ENCODE measurements around the gene CSNK2A3.

CSNK2A3 gene

DNA sequence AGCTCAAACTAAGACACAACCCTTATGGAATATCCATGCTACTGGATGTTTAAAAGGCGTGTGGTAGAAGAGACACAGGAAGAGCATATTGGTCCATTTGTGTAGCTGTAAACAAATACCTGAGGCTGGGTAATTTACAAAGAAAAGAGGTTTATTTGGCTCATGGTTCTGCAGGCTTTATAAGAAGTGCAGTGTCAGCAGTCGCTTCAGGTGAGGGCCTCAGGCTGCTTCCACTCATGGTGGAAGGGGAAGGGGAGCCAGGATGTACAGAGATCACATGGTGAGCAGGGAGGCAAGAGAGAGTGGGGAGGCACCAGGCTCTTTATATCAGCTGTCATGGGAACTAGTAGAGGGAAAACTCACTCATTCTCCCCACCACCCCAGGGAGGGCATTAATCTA lies 31.8 kb upstream of the CSNK2A3 start:
- H3K27me3 Mint-ChIP-seq, result peaks cover 6% of the 10 kb centered on the region
- no peak overlapping the region for H3K27ac Mint-ChIP-seq
- no peaks in the 10 kb centered on the region for H3K9me3 Mint-ChIP-seq
- H3K36me3 Mint-ChIP-seq, result no peaks in the 10 kb centered on the region
- no peak overlapping the region for H3K4me3 Mint-ChIP-seq
- no peaks in the 10 kb centered on the region for H3K4me1 Mint-ChIP-seq

DNA sequence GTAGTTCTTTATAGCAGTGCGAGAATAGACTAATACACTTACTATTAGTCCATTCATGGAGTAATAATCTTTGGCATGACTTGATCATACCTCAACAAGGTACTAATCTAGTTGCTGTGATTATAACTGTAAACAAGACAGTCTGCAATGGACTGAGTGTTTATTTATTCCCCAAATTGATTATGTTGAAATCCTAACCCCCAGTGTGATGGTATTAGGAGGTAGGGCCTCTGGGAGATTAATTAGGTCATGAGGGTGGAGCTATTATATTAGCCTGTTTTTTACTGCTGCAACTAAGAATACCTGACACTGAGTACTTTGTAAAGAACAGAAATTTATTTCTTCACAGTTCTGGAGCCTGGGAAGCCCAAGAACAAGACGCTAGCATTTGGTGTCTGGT lies 30.9 kb upstream of the CSNK2A3 start:
- Mint-ChIP-seq H3K4me3 (no peak overlapping the region), H3K36me3 (no peaks in the 10 kb centered on the region), H3K4me1 (no peaks in the 10 kb centered on the region), H3K27ac (no peak overlapping the region), H3K9me3 (no peaks in the 10 kb centered on the region), H3K27me3 (peaks cover 6% of the 10 kb centered on the region)

DNA sequence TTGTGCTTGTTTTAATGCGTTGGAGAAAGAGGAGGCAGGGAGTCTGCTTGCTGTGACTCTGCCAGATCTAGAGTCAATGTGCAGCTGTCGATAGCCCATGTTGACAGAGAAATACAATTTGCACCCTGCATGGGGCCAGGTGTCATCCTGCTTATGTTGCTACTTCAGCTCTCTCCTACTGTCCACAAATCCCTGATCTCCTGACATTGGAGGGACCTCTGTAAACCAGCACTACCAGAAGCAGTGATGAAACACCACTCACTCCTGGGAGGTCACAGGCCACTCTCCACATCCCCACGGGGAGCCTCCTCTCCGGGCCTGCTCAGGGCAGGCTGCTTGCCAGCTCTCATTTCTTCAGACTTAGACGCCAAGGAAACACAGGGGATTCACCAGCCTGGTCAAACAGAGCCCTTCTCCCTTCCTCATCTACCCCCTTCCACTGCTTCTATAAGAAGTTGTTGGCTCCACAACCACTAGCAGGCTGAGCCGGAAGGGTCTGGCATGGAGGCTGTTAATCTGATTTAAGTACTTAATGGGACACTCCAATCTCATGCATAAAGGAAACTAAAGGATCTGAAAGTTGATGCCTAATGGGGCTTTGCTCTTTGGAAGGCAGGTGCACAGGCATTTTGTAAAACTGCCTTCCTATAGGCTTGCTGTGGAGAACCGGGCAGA lies 29.9 kb upstream of the CSNK2A3 start:
- H3K27ac Mint-ChIP-seq, result no peak overlapping the region
- H3K4me1 Mint-ChIP-seq, result no peaks in the 10 kb centered on the region
- H3K36me3 Mint-ChIP-seq, result no peaks in the 10 kb centered on the region
- H3K27me3 Mint-ChIP-seq, result peaks cover 2% of the 10 kb centered on the region
- H3K4me3 Mint-ChIP-seq, result no peak overlapping the region
- H3K9me3 Mint-ChIP-seq, result no peaks in the 10 kb centered on the region

GRCh38 chr11:11381471-11382105 lies 28.5 kb upstream of the CSNK2A3 start:
- Mint-ChIP-seq H3K9me3 (no peaks in the 10 kb centered on the region), H3K27ac (no peak overlapping the region), H3K27me3 (peaks cover 2% of the 10 kb centered on the region), H3K4me3 (no peak overlapping the region), H3K36me3 (no peaks in the 10 kb centered on the region), H3K4me1 (no peaks in the 10 kb centered on the region)

DNA sequence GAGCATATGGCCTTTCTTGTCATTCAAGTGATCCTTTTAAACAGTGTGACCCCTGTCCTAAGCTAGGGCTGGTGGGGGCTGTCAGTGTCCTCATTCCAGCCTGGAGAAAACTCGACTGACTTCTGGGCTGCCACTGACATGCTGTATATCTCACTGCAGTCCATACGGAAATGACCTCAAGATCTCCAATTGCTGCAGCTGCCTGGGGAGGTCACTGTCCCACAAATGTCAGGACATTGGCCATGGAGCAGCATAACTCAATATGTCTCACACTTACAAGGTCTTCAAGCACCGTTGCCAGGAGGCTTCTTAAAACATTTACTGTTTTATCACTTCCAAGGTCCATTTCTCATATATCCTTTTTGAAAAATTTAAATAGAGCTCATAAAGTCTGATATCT lies 27.8 kb upstream of the CSNK2A3 start:
- no peaks in the 10 kb centered on the region for H3K36me3 Mint-ChIP-seq
- H3K4me1 Mint-ChIP-seq, result no peaks in the 10 kb centered on the region
- H3K4me3 Mint-ChIP-seq, result no peak overlapping the region
- no peak overlapping the region for H3K27ac Mint-ChIP-seq
- no peaks in the 10 kb centered on the region for H3K9me3 Mint-ChIP-seq
- H3K27me3 Mint-ChIP-seq, result no peaks in the 10 kb centered on the region

GRCh38 chr11:11380340-11380739 lies 27.3 kb upstream of the CSNK2A3 start:
- H3K4me3 Mint-ChIP-seq, result no peak overlapping the region
- no peaks in the 10 kb centered on the region for H3K27me3 Mint-ChIP-seq
- no peaks in the 10 kb centered on the region for H3K4me1 Mint-ChIP-seq
- H3K27ac Mint-ChIP-seq, result no peak overlapping the region
- H3K36me3 Mint-ChIP-seq, result no peaks in the 10 kb centered on the region
- no peaks in the 10 kb centered on the region for H3K9me3 Mint-ChIP-seq

GRCh38 chr11:11379661-11380060 lies 26.6 kb upstream of the CSNK2A3 start:
- H3K4me3 Mint-ChIP-seq, result no peak overlapping the region
- H3K36me3 Mint-ChIP-seq, result no peaks in the 10 kb centered on the region
- H3K9me3 Mint-ChIP-seq, result no peaks in the 10 kb centered on the region
- no peaks in the 10 kb centered on the region for H3K4me1 Mint-ChIP-seq
- H3K27ac Mint-ChIP-seq, result no peak overlapping the region
- H3K27me3 Mint-ChIP-seq, result no peaks in the 10 kb centered on the region

- Mint-ChIP-seq H3K36me3 (no peaks in the 10 kb centered on the region), H3K9me3 (no peaks in the 10 kb centered on the region), H3K27me3 (no peaks in the 10 kb centered on the region), H3K4me3 (no peak overlapping the region), H3K27ac (no peak overlapping the region), H3K4me1 (no peaks in the 10 kb centered on the region)
Observed at GRCh38 chr11:11378184-11378940, 25.3 kb upstream of the CSNK2A3 start.

DNA sequence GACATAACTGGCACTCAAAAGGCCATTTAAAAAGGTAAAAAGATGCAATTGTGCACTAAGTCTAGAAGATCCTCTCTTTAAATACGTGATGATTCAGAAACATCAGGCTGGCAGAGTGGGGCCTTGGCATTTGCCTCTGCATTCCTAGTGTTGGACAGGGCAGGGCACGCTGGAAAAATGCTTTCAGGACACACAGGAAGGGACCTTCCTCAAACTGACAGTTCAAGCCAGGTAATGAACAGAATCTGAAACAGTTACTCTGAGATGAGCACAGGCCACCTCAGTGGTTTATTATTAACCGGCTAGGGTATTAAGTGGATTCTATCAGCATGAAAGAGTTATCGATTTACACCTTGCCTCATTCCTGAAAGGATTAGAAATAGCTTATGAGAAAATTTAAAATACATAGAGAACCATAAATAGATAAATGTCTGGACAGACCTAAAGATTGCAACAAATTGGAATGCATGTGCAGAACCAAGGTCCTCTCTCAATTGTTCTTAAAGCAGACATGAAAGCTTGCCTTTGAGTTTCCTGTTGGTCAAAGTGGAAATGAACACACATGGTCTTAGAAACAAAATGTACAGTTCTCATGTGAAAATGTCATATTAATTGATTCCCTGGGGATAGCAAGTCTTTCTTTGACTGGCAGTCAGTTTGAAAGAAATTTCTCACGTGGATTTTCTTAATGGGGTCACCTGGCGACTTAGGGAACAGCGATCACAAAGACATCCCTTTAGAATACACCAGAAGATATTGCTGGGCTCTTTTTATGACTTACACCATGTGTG lies 21.5 kb upstream of the CSNK2A3 start:
- H3K27me3 Mint-ChIP-seq, result no peaks in the 10 kb centered on the region
- no peak overlapping the region for H3K4me3 Mint-ChIP-seq
- no peak overlapping the region for H3K27ac Mint-ChIP-seq
- no peaks in the 10 kb centered on the region for H3K36me3 Mint-ChIP-seq
- no peaks in the 10 kb centered on the region for H3K4me1 Mint-ChIP-seq
- H3K9me3 Mint-ChIP-seq, result no peaks in the 10 kb centered on the region

DNA sequence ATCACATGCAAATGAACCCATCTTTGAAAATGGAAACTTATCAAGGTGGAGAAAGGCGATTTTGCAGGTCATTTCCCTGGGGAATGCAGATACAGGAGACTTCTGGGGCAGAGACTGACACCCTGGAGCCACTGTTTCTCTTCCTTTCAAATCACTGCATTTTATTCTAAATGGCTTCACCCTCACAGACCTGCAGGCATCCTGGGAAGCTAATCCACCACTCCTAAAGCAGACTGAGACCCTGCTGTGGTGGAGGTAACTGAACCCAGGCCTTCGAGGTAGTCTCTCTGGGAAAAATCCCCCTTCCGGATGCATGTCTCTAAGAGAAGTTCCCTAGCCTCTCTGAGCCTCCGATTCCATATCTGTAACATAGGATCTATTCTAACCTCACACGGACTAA lies 20.9 kb upstream of the CSNK2A3 start:
- Mint-ChIP-seq H3K4me3 (no peak overlapping the region), H3K9me3 (peaks cover under 1% of the 10 kb centered on the region), H3K4me1 (no peaks in the 10 kb centered on the region), H3K27me3 (no peaks in the 10 kb centered on the region), H3K36me3 (no peaks in the 10 kb centered on the region), H3K27ac (no peak overlapping the region)

GRCh38 chr11:11372461-11372860 lies 19.4 kb upstream of the CSNK2A3 start:
- Mint-ChIP-seq H3K4me3 (no peak overlapping the region), H3K27ac (no peak overlapping the region), H3K36me3 (no peaks in the 10 kb centered on the region), H3K9me3 (peaks cover 5% of the 10 kb centered on the region), H3K4me1 (no peaks in the 10 kb centered on the region), H3K27me3 (no peaks in the 10 kb centered on the region)

DNA sequence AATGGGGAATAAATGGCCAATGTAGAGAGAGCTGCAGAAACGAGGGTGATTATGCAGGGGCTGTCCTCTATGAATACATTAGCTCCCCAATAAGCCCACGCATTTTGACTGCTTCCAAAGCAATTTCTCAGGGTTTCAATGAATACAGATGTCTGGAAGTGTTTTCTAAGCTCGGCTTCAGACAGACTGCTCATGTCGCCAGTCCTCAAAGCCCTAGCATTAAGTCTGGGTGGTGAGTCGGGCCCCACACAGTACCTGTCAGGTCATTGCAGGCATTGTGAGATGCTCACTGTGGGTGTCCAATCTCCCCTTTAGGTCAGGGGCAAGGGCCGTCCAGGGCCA lies 17.9 kb upstream of the CSNK2A3 start:
- H3K36me3 Mint-ChIP-seq, result no peaks in the 10 kb centered on the region
- no peak overlapping the region for H3K4me3 Mint-ChIP-seq
- peaks cover 2% of the 10 kb centered on the region for H3K27me3 Mint-ChIP-seq
- H3K9me3 Mint-ChIP-seq, result peaks cover 5% of the 10 kb centered on the region
- H3K27ac Mint-ChIP-seq, result no peak overlapping the region
- no peaks in the 10 kb centered on the region for H3K4me1 Mint-ChIP-seq

DNA sequence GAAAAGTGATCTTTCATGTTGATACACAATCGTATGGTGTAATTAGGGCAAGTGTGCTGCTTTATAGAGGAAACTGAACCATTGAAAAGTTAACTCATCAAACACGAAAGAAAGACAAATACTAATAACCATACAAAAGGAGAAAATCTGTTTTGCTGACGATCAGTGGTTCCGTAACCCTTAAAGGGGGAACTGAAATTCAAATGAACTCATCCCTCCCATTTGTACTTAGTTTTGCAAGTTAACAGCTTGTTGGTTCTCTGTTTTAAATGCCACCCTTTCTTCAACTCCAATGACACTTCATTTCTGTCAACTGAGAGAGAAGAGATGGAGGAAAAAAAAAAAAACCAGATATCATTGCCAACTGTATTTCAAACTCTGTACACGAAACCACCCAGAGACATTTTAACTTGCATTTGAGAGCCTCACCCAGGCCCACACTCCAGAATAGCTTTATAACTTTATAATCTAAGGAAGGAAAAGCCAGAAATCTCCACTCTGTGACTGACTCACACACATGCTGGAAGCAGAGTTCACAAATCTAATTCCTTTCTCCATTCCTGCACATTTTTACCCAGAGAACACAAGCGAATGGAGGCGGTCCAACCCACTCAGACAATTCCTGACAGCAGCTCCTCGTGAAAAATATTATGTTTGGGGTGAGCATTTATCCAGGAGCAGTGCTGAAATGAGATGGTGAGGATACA lies 17.4 kb upstream of the CSNK2A3 start:
- no peaks in the 10 kb centered on the region for H3K4me1 Mint-ChIP-seq
- no peaks in the 10 kb centered on the region for H3K36me3 Mint-ChIP-seq
- peaks cover 2% of the 10 kb centered on the region for H3K27me3 Mint-ChIP-seq
- H3K27ac Mint-ChIP-seq, result no peak overlapping the region
- no peak overlapping the region for H3K4me3 Mint-ChIP-seq
- peaks cover 5% of the 10 kb centered on the region for H3K9me3 Mint-ChIP-seq

- H3K27ac Mint-ChIP-seq, result no peak overlapping the region
- H3K4me1 Mint-ChIP-seq, result no peaks in the 10 kb centered on the region
- peaks cover 5% of the 10 kb centered on the region for H3K9me3 Mint-ChIP-seq
- peaks cover 3% of the 10 kb centered on the region for H3K27me3 Mint-ChIP-seq
- H3K4me3 Mint-ChIP-seq, result no peak overlapping the region
- no peaks in the 10 kb centered on the region for H3K36me3 Mint-ChIP-seq
Observed at GRCh38 chr11:11366793-11367192, 13.7 kb upstream of the CSNK2A3 start.

DNA sequence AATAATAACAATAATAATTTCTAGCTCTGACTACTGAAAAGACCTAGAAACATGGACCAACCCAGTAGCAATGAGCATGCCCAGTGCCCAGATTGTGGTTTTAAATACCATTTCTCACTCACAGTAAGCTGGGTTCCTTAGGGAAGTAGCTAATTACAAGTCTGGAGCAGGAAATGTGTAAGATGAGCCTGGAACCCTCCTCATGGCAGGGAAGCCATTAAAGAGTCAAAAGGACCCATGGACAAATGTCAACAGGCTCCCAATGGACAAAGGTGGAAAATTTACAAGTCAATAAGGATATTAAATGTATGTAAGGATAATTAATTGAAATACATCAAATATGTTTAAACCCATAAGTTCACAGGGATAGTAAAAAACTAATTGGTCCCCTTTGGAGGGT lies 10.6 kb upstream of the CSNK2A3 start:
- H3K27ac Mint-ChIP-seq, result no peak overlapping the region
- no peak overlapping the region for H3K4me3 Mint-ChIP-seq
- H3K36me3 Mint-ChIP-seq, result no peaks in the 10 kb centered on the region
- peaks cover 6% of the 10 kb centered on the region for H3K27me3 Mint-ChIP-seq
- no peaks in the 10 kb centered on the region for H3K4me1 Mint-ChIP-seq
- H3K9me3 Mint-ChIP-seq, result peaks cover 2% of the 10 kb centered on the region

Data from activated naive CD4-positive, alpha-beta T cell treated with anti-CD3 and anti-CD28 coated beads, Interleukin-2, amount 50 U/mL, for 24 hours (primary cell).